Body of pancreas (tissue), 4 donors: ENCODE data around the gene GGTA1.

Experiments
- POLR2A ChIP-seq, 3 donors: fragments of 450-650 bp; IDR thresholded peaks; one replicate each; pipeline ENCODE4 v1.6.1; 2016; ENCODE audit warnings: antibody characterized with exemption in 3 of 3, mild to moderate bottlenecking in 2 of 3
- TF ChIP-seq, protein P1 (sequence below), 7 experiments: fragments of 450-650 bp in 4 of 7; fragments of 200-600 bp in 3 of 7; sonication (generic) in 3 of 7; IDR thresholded peaks; one replicate each; pipeline ENCODE4 v1.5.1; 2016 to 2019; ENCODE audit warnings: antibody characterized with exemption in 7 of 7

DNA sequence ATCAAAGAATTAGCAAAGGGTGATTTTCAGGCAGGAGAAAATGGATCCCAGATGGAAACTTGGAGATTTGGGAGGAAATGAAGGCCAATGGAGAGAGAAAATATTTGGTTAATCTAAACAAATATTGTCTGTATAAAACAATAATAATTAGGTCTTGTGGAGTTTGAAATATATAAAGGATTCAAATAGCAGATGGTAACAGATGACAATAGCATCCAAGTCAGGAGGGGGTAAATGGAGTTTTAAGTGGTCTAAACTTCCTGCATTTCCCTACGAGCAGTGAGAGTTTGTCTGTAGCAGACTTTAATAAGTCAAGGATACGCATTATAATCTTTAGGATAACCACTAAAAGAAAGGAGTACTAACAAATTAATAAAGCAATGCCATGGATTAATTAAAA is 49.0 kb upstream of the GGTA1 start:
- TF ChIP-seq, protein P1, sequence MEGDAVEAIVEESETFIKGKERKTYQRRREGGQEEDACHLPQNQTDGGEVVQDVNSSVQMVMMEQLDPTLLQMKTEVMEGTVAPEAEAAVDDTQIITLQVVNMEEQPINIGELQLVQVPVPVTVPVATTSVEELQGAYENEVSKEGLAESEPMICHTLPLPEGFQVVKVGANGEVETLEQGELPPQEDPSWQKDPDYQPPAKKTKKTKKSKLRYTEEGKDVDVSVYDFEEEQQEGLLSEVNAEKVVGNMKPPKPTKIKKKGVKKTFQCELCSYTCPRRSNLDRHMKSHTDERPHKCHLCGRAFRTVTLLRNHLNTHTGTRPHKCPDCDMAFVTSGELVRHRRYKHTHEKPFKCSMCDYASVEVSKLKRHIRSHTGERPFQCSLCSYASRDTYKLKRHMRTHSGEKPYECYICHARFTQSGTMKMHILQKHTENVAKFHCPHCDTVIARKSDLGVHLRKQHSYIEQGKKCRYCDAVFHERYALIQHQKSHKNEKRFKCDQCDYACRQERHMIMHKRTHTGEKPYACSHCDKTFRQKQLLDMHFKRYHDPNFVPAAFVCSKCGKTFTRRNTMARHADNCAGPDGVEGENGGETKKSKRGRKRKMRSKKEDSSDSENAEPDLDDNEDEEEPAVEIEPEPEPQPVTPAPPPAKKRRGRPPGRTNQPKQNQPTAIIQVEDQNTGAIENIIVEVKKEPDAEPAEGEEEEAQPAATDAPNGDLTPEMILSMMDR (IDR thresholded peaks at IDR 0.05): no peak
- no peak for TF ChIP-seq POLR2A (IDR thresholded peaks at IDR 0.05)
